ENCODE data around the gene AAK1. TPM values are rescaled to one million over a fixed set of nuclear protein-coding genes. Genes with fewer than 3 reads are reported as not detected.
A peak's percentile ranks its signal among the peaks of the same experiment; 100 is the strongest.

Gene AAK1
- polyA plus RNA-seq, 3 donors = 9.8 to 18.9 (median 10.8) TPM

DNA sequence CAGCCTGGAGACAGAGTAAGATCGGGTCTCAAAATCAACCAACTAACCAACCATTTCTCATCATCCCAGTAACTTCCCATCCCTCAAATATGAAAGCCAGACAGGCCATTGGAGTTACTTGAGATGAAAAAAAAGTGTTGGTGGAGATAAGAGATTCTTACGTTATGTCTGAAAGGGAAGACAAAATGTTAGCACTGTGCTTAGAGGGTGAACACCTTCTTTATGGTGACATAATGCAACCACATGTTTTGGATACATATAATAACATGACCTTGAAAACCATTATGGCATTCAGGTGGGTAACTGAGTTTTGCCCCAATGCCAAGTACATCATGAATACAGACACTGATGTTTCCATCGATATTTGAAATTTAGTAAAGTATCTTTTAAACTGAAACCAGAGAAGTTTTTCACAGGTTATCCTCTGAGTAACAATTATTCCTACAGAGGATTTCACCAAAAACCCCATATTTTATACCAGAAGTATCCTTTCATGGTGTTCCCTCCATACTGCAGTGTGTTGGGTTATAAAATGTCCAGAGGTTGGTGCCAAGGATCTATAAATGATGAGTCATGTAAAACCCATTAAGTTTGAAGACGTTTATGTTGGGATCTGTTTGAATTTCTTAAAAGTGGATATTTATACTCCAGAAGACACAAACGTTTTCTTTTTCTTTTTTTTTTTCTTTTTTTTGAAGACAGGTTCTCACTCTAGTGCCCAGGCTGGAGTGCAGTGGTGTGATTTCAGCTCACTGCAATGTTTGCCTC lies 45.5 kb downstream of the AAK1 start:
- Histone ChIP-seq H3K9ac (ENCODE audit: insufficient read depth, low read length, poor library complexity, severe bottlenecking) (no peak overlapping the region), H3K79me2 (ENCODE audit: insufficient read depth, low read length) (peaks cover 87% of the 10 kb centered on the region), H3K4me3 (replicated peaks in 1 of 3; ENCODE audit: low read depth in 2 of 3, low read length in 3 of 3) (no peak overlapping the region), H3K4me2 (replicated peaks; ENCODE audit: extremely low read depth, low read length, poor library complexity, severe bottlenecking) (no peak overlapping the region), H3K27ac (ENCODE audit: low read depth in 1 of 2, low read length in 2 of 2) (peak overlapping the region in 1 of 2 donors; percentile 57), H3K27me3 (ENCODE audit: control insufficient read depth in 2 of 2, insufficient read depth in 2 of 2, low read length in 2 of 2) (no peaks in the 10 kb centered on the region), H3K4me1 (ENCODE audit: control insufficient read depth in 1 of 2, insufficient read depth in 2 of 2, low read length in 2 of 2) (peaks cover 10 to 12% of the 10 kb centered on the region in 2 donors), H2AFZ (ENCODE audit: insufficient read depth, low read depth, low read length, poor library complexity, severe bottlenecking) (no peak overlapping the region), H3K36me3 (replicated peaks in 1 of 2; ENCODE audit: control insufficient read depth in 1 of 2, insufficient read depth in 2 of 2, low read length in 2 of 2) (peaks cover 3 to 11% of the 10 kb centered on the region in 2 donors), H3K9me3 (replicated peaks in 1 of 2; ENCODE audit: control insufficient read depth in 1 of 2, insufficient read depth in 1 of 2, low read length in 2 of 2) (no peaks in the 10 kb centered on the region), H4K20me1 (ENCODE audit: insufficient read depth, low read length) (peaks cover 33% of the 10 kb centered on the region)
- Mint-ChIP-seq H3K4me3 (no peak overlapping the region), H3K4me1 (peaks cover 27% of the 10 kb centered on the region), H3K27me3 (ENCODE audit: low read depth in 3 of 3) (no peaks in the 10 kb centered on the region), H3K9me3 (no peaks in the 10 kb centered on the region), H3K36me3 (peaks cover 16 to 21% of the 10 kb centered on the region in 2 donors), H3K27ac (no peak overlapping the region)
- TF ChIP-seq, protein P1, sequence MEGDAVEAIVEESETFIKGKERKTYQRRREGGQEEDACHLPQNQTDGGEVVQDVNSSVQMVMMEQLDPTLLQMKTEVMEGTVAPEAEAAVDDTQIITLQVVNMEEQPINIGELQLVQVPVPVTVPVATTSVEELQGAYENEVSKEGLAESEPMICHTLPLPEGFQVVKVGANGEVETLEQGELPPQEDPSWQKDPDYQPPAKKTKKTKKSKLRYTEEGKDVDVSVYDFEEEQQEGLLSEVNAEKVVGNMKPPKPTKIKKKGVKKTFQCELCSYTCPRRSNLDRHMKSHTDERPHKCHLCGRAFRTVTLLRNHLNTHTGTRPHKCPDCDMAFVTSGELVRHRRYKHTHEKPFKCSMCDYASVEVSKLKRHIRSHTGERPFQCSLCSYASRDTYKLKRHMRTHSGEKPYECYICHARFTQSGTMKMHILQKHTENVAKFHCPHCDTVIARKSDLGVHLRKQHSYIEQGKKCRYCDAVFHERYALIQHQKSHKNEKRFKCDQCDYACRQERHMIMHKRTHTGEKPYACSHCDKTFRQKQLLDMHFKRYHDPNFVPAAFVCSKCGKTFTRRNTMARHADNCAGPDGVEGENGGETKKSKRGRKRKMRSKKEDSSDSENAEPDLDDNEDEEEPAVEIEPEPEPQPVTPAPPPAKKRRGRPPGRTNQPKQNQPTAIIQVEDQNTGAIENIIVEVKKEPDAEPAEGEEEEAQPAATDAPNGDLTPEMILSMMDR (IDR thresholded peaks at IDR 0.05) = no peak
- WGBS (ENCODE audit: insufficient coverage) = no CpG with 5 or more reads among the region's 5 CpGs
- intact Hi-C loops (cut with micrococcal nuclease) = loop anchor here in 1 of 2 donors (10.0 kb wide), 1 partner anchor 47 kb away; the partner anchor contains the start of gene AAK1
- no peak for DNase-seq

DNA sequence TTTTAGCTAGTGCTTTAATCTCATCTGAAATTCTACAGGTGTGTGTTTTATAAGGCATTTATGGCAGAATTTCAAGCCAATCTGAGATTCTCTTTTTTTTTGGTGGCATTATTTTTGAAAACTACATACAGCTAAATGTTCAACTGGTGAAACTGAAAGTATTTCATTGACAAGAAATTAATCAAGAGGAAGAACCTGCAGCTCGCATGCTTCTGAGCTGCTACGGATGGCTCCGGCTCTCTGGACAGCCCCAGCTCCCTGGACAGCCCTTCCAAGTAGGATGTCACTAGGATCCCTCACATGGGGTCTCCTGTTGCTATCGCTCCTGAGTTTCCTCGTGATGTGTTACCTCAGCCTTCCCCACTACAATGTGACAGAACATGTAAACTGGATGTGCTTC lies 46.4 kb downstream of the AAK1 start:
- H3K4me2 ChIP-seq (replicated peaks; ENCODE audit: extremely low read depth, low read length, poor library complexity, severe bottlenecking) = peak overlapping the region; percentile 32
- H3K4me3 ChIP-seq (replicated peaks in 1 of 3; ENCODE audit: low read depth in 2 of 3, low read length in 3 of 3) = peak overlapping the region in 1 of 3 experiments; percentile 45
- Mint-ChIP-seq H3K4me3 (peak overlapping the region; percentile 61 to 65), H3K27ac (peak overlapping the region in 4 of 7 donors; percentile 15 to 70 (median 28)), H3K36me3 (peaks cover 13 to 21% of the 10 kb centered on the region in 2 donors), H3K4me1 (peaks cover 34% of the 10 kb centered on the region), H3K27me3 (ENCODE audit: low read depth in 3 of 3) (no peaks in the 10 kb centered on the region), H3K9me3 (no peaks in the 10 kb centered on the region)
- intact Hi-C loops (cut with micrococcal nuclease) = loop anchor here in 1 of 2 donors (10.0 kb wide), 1 partner anchor 48 kb away; the partner anchor contains the start of gene AAK1
- no peaks in the 10 kb centered on the region for H3K27me3 ChIP-seq (ENCODE audit: control insufficient read depth in 2 of 2, insufficient read depth in 2 of 2, low read length in 2 of 2)
- peak overlapping the region in 1 of 2 donors; percentile 57 for H3K27ac ChIP-seq (ENCODE audit: low read depth in 1 of 2, low read length in 2 of 2)
- H3K79me2 ChIP-seq (ENCODE audit: insufficient read depth, low read length) = peaks cover 85% of the 10 kb centered on the region
- peaks cover 12 to 20% of the 10 kb centered on the region in 2 donors for H3K4me1 ChIP-seq (ENCODE audit: control insufficient read depth in 1 of 2, insufficient read depth in 2 of 2, low read length in 2 of 2)
- peak overlapping the region; percentile 14 for H2AFZ ChIP-seq (ENCODE audit: insufficient read depth, low read depth, low read length, poor library complexity, severe bottlenecking)
- no peaks in the 10 kb centered on the region for H3K9me3 ChIP-seq (replicated peaks in 1 of 2; ENCODE audit: control insufficient read depth in 1 of 2, insufficient read depth in 1 of 2, low read length in 2 of 2)
- no peak overlapping the region for H3K9ac ChIP-seq (ENCODE audit: insufficient read depth, low read length, poor library complexity, severe bottlenecking)
- H3K36me3 ChIP-seq (replicated peaks in 1 of 2; ENCODE audit: control insufficient read depth in 1 of 2, insufficient read depth in 2 of 2, low read length in 2 of 2) = peaks cover 3 to 11% of the 10 kb centered on the region in 2 donors
- no peak for DNase-seq
- TF ChIP-seq, protein P1 (IDR thresholded peaks at IDR 0.05) = no peak
- H4K20me1 ChIP-seq (ENCODE audit: insufficient read depth, low read length) = peaks cover 42% of the 10 kb centered on the region
- WGBS (ENCODE audit: insufficient coverage) = 11% methylated on average over 3 of the region's 5 CpGs

Measured in CD14-positive monocyte (primary cell).